Nephron progenitor cell (in vitro differentiated cells): ENCODE results near the gene PRM3.

Source experiments
- DNase-seq: peaks from one replicate; pipeline ENCODE4 v3.0.0; 2021
- H3K27ac Mint-ChIP-seq: 2 replicates; pipeline ENCODE4 v1.8.0; 2021; ENCODE audit warnings: mild to moderate bottlenecking, moderate library complexity, mixed read lengths
- H3K27me3 Mint-ChIP-seq: 2 replicates; pipeline ENCODE4 v1.8.0; 2021; ENCODE audit warnings: mild to moderate bottlenecking, low read depth, mixed read lengths; ENCODE audit not compliant: poor library complexity
- H3K36me3 Mint-ChIP-seq: 2 replicates; pipeline ENCODE4 v1.8.0; 2021; ENCODE audit warnings: low read depth, mixed read lengths
- H3K4me1 Mint-ChIP-seq: 2 replicates; pipeline ENCODE4 v1.8.0; 2021; ENCODE audit warnings: mixed read lengths
- H3K4me3 Mint-ChIP-seq: 2 replicates; pipeline ENCODE4 v1.8.0; 2021; ENCODE audit warnings: mild to moderate bottlenecking, moderate library complexity, mixed read lengths
- H3K9me3 Mint-ChIP-seq: 2 replicates; pipeline ENCODE4 v1.8.0; 2021; ENCODE audit warnings: mild to moderate bottlenecking, moderate library complexity, mixed read lengths
- CTCF ChIP-seq: fragments of 200-600 bp; sonication (generic); IDR thresholded peaks from 2 replicates; pipeline ENCODE4 v1.5.0; 2021; ENCODE audit warnings: antibody characterized with exemption

The PRM3 gene

GRCh38 chr16:11280616-11281522 is 7.4 kb upstream of the PRM3 start, which contains the start of gene PRM1:
Gene PRM1, minus strand, starts transcription at chr16:11281330. Its CDS starts 92 bp downstream, at chr16:11281238.
- Mint-ChIP-seq H3K27me3 (peaks cover 11% of the 10 kb centered on the region), H3K4me1 (peaks cover 13% of the 10 kb centered on the region), H3K9me3 (no peaks in the 10 kb centered on the region), H3K27ac (peak within 1 kb of the TSS; percentile 9), H3K4me3 (no peak within 1 kb of the TSS), H3K36me3 (no peaks in the 10 kb centered on the region)
- DNase-seq = no peak
- TF ChIP-seq CTCF = no peak

GRCh38 chr16:11278681-11279628 is 5.5 kb upstream of the PRM3 start:
- Mint-ChIP-seq H3K27me3 (peaks cover 14% of the 10 kb centered on the region), H3K9me3 (peaks cover 3% of the 10 kb centered on the region), H3K27ac (no peak overlapping the region), H3K36me3 (no peaks in the 10 kb centered on the region), H3K4me3 (no peak overlapping the region), H3K4me1 (peaks cover 22% of the 10 kb centered on the region)
- DNase-seq = no peak
- no peak for TF ChIP-seq CTCF

- Mint-ChIP-seq H3K4me3 (no peak overlapping the region), H3K4me1 (peaks cover 34% of the 10 kb centered on the region), H3K27ac (no peak overlapping the region), H3K36me3 (no peaks in the 10 kb centered on the region), H3K9me3 (peaks cover 3% of the 10 kb centered on the region), H3K27me3 (peaks cover 11% of the 10 kb centered on the region)
- TF ChIP-seq CTCF = no peak
- no peak for DNase-seq
Measured at GRCh38 chr16:11277607-11278337, 4.3 kb upstream of the PRM3 start.

GRCh38 chr16:11276896-11277593 is 3.6 kb upstream of the PRM3 start:
- Mint-ChIP-seq H3K27me3 (peaks cover 11% of the 10 kb centered on the region), H3K27ac (no peak overlapping the region), H3K4me1 (peaks cover 41% of the 10 kb centered on the region), H3K9me3 (peaks cover 3% of the 10 kb centered on the region), H3K36me3 (no peaks in the 10 kb centered on the region), H3K4me3 (no peak overlapping the region)
- TF ChIP-seq CTCF = no peak
- no peak for DNase-seq

GRCh38 chr16:11276143-11276895 is 2.9 kb upstream of the PRM3 start, which contains the start of gene PRM2:
Gene PRM2, minus strand, starts transcription at chr16:11276480. Its CDS starts 110 bp downstream, at chr16:11276370.
- no peak for TF ChIP-seq CTCF
- H3K36me3 Mint-ChIP-seq = no peaks in the 10 kb centered on the region
- no peak for DNase-seq
- peaks cover 3% of the 10 kb centered on the region for H3K9me3 Mint-ChIP-seq
- peaks cover 48% of the 10 kb centered on the region for H3K4me1 Mint-ChIP-seq
- H3K4me3 Mint-ChIP-seq = no peak within 1 kb of the TSS
- H3K27ac Mint-ChIP-seq = no peak within 1 kb of the TSS
- peaks cover 8% of the 10 kb centered on the region for H3K27me3 Mint-ChIP-seq
